GM21737 (cell line): Measurements from ENCODE around the gene IKZF4.
A peak's percentile ranks its signal among the peaks of the same experiment; 100 is the strongest.
"Not testable (repeated sequence)": the region's sequence is repeated elsewhere in the genome, so short reads cannot be mapped to it uniquely, and the experiment has no call there.

ENCODE experiments used
- ATAC-seq: cut with Tn5 transposase; IDR thresholded peaks from one replicate; pipeline ENCODE4 v1.9.1; 2021; ENCODE audit warnings: mild to moderate bottlenecking, moderate library complexity; ENCODE audit not compliant: unreplicated experiment

IKZF4 gene

GRCh38 chr12:55997535-55997859 is 23.3 kb upstream of the IKZF4 start:
- ATAC-seq = no peak

GRCh38 chr12:55999522-55999921 is 21.3 kb upstream of the IKZF4 start:
- ATAC-seq = not testable (repeated sequence)

- ATAC-seq = not testable (repeated sequence)
These were observed 20.8 kb upstream of the IKZF4 start for GRCh38 chr12:55999999-56000540.

GRCh38 chr12:56001487-56002100 is 19.2 kb upstream of the IKZF4 start:
- no peak for ATAC-seq

- not testable (repeated sequence) for ATAC-seq
These were observed 17.5 kb upstream of the IKZF4 start for GRCh38 chr12:56003376-56003775.

GRCh38 chr12:56004211-56004610 is 16.6 kb upstream of the IKZF4 start:
- no peak for ATAC-seq

- peak; percentile 36 for ATAC-seq
These were observed 13.0 kb upstream of the IKZF4 start for GRCh38 chr12:56007564-56008559.

GRCh38 chr12:56010111-56010570 is 10.7 kb upstream of the IKZF4 start:
- ATAC-seq = no peak

- no peak for ATAC-seq
These were observed 9.2 kb upstream of the IKZF4 start for GRCh38 chr12:56011509-56012090.

GRCh38 chr12:56013482-56013881 is 7.4 kb upstream of the IKZF4 start:
- ATAC-seq = no peak

GRCh38 chr12:56014205-56014604 is 6.6 kb upstream of the IKZF4 start:
- no peak for ATAC-seq

- no peak for ATAC-seq
These were observed 3.7 kb upstream of the IKZF4 start for GRCh38 chr12:56017181-56017580.

- ATAC-seq = no peak
These were observed 2.5 kb upstream of the IKZF4 start for GRCh38 chr12:56018356-56018755.

- no peak for ATAC-seq
These were observed 1.1 kb downstream of the IKZF4 start for GRCh38 chr12:56021889-56022497.

GRCh38 chr12:56028511-56029165 is 7.8 kb downstream of the IKZF4 start:
- ATAC-seq = no peak

GRCh38 chr12:56029166-56029519 is 8.3 kb downstream of the IKZF4 start:
- ATAC-seq = no peak

- no peak for ATAC-seq
These were observed 8.9 kb downstream of the IKZF4 start for GRCh38 chr12:56029666-56030293.

- ATAC-seq = no peak
These were observed 11.1 kb downstream of the IKZF4 start for GRCh38 chr12:56031987-56032386.

GRCh38 chr12:56034586-56035332 is 13.9 kb downstream of the IKZF4 start:
- ATAC-seq = no peak
